ENCODE data around the gene NEUROD4. TPM values are rescaled to one million over a fixed set of nuclear protein-coding genes. Genes with fewer than 3 reads are reported as not detected.

The NEUROD4 gene
- total RNA-seq: not detected

- Histone ChIP-seq H3K27ac (no peak within 1 kb of the TSS), H3K9me3 (no peaks in the 10 kb centered on the region), H3K4me1 (no peaks in the 10 kb centered on the region), H3K27me3 (no peaks in the 10 kb centered on the region), H3K4me3 (no peak within 1 kb of the TSS), H3K36me3 (no peaks in the 10 kb centered on the region)
- no peak for DNase-seq
- TF ChIP-seq POLR2A (IDR thresholded peaks at IDR 0.05) (no peak), CTCF (IDR thresholded peaks at IDR 0.05) (no peak)
Measured at GRCh38 chr12:55019784-55020183, at the start of gene NEUROD4. Gene NEUROD4, plus strand, starts transcription at chr12:55019974. Its CDS starts 6,466 bp downstream, at chr12:55026440.

GRCh38 chr12:54970741-54971140, 49.0 kb upstream of the NEUROD4 start:
- H3K36me3 ChIP-seq: no peaks in the 10 kb centered on the region
- no peaks in the 10 kb centered on the region for H3K4me1 ChIP-seq
- H3K9me3 ChIP-seq: no peaks in the 10 kb centered on the region
- no peak overlapping the region for H3K4me3 ChIP-seq
- TF ChIP-seq CTCF (IDR thresholded peaks at IDR 0.05) (no peak), POLR2A (IDR thresholded peaks at IDR 0.05) (no peak)
- H3K27ac ChIP-seq: no peak overlapping the region
- H3K27me3 ChIP-seq: no peaks in the 10 kb centered on the region
- DNase-seq: no peak

GRCh38 chr12:54973556-54973955, 46.2 kb upstream of the NEUROD4 start:
- no peak for DNase-seq
- no peaks in the 10 kb centered on the region for H3K36me3 ChIP-seq
- H3K4me1 ChIP-seq: no peaks in the 10 kb centered on the region
- H3K27ac ChIP-seq: no peak overlapping the region
- no peaks in the 10 kb centered on the region for H3K27me3 ChIP-seq
- no peaks in the 10 kb centered on the region for H3K9me3 ChIP-seq
- no peak overlapping the region for H3K4me3 ChIP-seq
- TF ChIP-seq CTCF (IDR thresholded peaks at IDR 0.05): no peak
- TF ChIP-seq POLR2A (IDR thresholded peaks at IDR 0.05): no peak

- no peaks in the 10 kb centered on the region for H3K27me3 ChIP-seq
- no peaks in the 10 kb centered on the region for H3K4me1 ChIP-seq
- no peak overlapping the region for H3K27ac ChIP-seq
- TF ChIP-seq CTCF (IDR thresholded peaks at IDR 0.05) (no peak), POLR2A (IDR thresholded peaks at IDR 0.05) (no peak)
- no peak for DNase-seq
- H3K4me3 ChIP-seq: no peak overlapping the region
- H3K9me3 ChIP-seq: no peaks in the 10 kb centered on the region
- H3K36me3 ChIP-seq: no peaks in the 10 kb centered on the region
Measured at GRCh38 chr12:54974279-54974678, 45.5 kb upstream of the NEUROD4 start.

- DNase-seq: no peak
- Histone ChIP-seq H3K36me3 (no peaks in the 10 kb centered on the region), H3K27me3 (no peaks in the 10 kb centered on the region), H3K9me3 (no peaks in the 10 kb centered on the region), H3K4me3 (no peak overlapping the region), H3K4me1 (no peaks in the 10 kb centered on the region), H3K27ac (no peak overlapping the region)
- TF ChIP-seq POLR2A (IDR thresholded peaks at IDR 0.05) (no peak), CTCF (IDR thresholded peaks at IDR 0.05) (no peak)
Measured at GRCh38 chr12:54975272-54975671, 44.5 kb upstream of the NEUROD4 start.

GRCh38 chr12:54975875-54976274, 43.9 kb upstream of the NEUROD4 start:
- no peaks in the 10 kb centered on the region for H3K36me3 ChIP-seq
- DNase-seq: no peak
- no peak overlapping the region for H3K4me3 ChIP-seq
- no peak overlapping the region for H3K27ac ChIP-seq
- no peak for TF ChIP-seq POLR2A (IDR thresholded peaks at IDR 0.05)
- H3K9me3 ChIP-seq: no peaks in the 10 kb centered on the region
- H3K4me1 ChIP-seq: no peaks in the 10 kb centered on the region
- no peaks in the 10 kb centered on the region for H3K27me3 ChIP-seq
